Measurements from ENCODE around the gene RAD9A. TPM values are rescaled to one million over a fixed set of nuclear protein-coding genes. Genes with fewer than 3 reads are reported as not detected.

RAD9A gene
- total RNA-seq, 2 donors from 2014 or later = 6.2 to 9.0 TPM

DNA sequence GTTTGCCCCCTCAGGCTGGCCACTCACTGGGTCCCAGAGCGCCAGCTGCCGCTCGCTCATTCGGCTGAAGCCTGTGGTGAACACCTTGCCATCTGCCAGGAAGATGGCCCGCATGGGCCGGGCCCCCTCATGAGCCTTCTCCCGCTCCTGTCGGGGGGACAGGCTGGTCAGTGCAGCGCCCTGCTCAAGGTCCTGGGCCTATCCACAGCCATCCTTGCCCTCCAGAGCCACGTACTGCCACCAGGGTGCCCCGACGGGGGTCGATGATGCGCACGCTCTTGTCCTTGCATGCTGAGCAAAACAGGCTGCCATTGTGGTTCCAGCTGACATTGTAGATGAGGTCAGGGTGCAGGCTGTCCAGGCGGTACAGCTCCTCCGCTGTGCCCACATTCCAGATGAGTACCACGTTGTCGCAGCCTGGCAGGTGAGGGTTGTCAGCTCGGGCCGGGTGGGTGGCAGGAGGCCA, 49.3 kb downstream of the RAD9A start:
- intact Hi-C loops (cut with DNase I) = no loop called here
- ATAC-seq (no peak), DNase-seq (peak; percentile 25)

DNA sequence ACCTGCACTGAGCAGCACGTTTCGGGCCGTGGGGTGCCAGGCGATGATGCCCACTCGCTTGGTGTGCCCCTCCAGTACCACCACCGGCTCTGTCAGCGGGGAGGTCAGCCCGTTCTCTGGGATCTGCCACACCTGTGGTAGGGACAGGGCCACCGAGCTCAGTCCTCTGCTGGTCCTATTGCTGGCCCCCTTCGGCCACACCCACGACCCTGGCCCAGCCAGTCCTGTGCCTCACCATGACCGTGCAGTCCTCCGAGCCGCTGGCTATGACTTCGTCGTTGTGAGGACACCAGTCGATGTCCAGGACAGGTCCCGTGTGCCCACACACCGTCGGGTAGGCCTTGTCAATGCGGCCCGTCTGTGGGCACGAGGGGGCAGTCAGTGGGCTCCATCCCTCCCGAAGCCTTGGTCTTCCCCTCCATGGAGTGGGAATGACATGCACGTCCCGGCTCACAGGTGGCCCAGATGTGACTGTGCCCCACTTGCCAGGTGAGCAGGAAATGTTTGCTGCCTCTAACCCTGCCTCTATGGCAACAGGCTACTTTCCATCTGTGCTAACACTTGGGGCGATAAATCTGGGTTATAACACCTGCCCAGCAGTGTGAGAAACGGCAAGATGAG, 50.1 kb downstream of the RAD9A start:
- DNase-seq (peak; percentile 38), ATAC-seq (no peak)
- intact Hi-C loops (cut with DNase I) = no loop called here

DNA sequence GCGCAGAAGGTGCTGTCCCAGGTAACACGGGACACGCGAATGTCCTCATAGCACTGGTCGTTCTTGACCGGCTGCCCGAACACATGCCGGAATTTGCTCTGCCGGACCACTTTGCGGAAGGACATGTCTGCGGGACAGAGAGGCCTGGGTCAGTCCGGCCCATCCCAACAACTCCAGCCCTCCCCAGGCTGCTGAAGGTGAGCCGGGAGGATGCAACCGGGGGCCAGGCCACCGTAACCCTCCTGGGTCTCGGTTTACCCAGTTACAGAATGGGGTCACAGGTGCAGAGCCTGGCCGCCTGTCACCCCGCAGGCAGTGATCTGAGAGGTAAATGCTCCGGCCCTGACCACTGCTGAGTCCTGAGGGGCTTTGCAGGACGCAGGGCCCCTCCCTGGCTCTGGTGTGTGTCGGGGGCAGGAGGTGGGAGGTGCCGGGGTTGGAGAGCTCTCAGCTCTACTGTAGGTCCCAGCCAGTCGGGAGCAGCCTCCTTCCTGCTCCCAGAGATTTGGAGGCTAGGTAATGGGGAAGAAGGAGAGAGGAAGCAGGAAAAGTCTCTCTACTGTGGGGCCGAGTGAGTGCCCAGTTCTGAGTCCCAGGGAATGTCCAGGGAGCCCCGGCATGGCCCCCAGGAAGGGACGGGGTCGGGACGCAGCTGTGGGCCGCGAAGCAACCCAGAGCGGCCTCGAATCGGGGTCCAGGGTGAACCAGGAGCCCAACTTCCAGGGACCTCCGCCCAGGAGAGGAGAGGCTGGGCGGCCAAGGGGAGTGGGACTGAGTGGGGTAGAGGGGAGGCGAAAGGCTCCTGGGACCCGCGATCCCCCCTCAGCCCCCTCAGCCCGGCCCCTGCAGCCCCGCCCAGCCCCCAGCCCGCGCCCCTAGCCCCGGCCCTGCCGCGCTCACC, 51.0 kb downstream of the RAD9A start:
- ATAC-seq (peak in 1 of 2 donors; percentile 1), DNase-seq (peak; percentile 24)
- intact Hi-C loops (cut with DNase I) = no loop called here

GRCh38 chr11:67445515-67445914, 53.7 kb downstream of the RAD9A start:
- ATAC-seq = no peak
- intact Hi-C loops (cut with DNase I) = no loop called here
- no peak for DNase-seq

Other genes with a start within 250 kb of the RAD9A start
- 10 to 100 TPM; 51.6 to 52.6 TPM for gene GRK2, start 125.5 kb upstream of the RAD9A start, total RNA-seq
- gene ANKRD13D, start 102.7 kb upstream of the RAD9A start, total RNA-seq = 10 to 100 TPM; 22.1 to 22.6 TPM
- gene SSH3, start 88.5 kb upstream of the RAD9A start, total RNA-seq = 10 to 100 TPM; 18.1 to 22.2 TPM
- 10 to 100 TPM; 54.5 to 59.3 TPM for gene POLD4, start 38.4 kb upstream of the RAD9A start, total RNA-seq
- gene CLCF1, start 18.4 kb upstream of the RAD9A start, total RNA-seq = 1 to 10 TPM; 1.1 to 4.6 TPM
- gene PPP1CA, start 9.9 kb downstream of the RAD9A start, total RNA-seq = 10 to 100 TPM; 86.7 to 94.1 TPM
- 1 to 10 TPM; 2.4 to 2.8 TPM for gene TBC1D10C, start 12.1 kb downstream of the RAD9A start, total RNA-seq
- gene CARNS1, start 23.7 kb downstream of the RAD9A start, total RNA-seq = 10 to 100 TPM in 1 of 2 donors, 1 to 10 TPM in 1; 6.6 to 11.9 TPM
- gene RPS6KB2, start 36.5 kb downstream of the RAD9A start, total RNA-seq = 10 to 100 TPM; 25.5 to 31.0 TPM
- 1 to 10 TPM; 1.8 to 4.7 TPM for gene PTPRCAP, start 45.7 kb downstream of the RAD9A start, total RNA-seq
- gene CORO1B, start 51.5 kb downstream of the RAD9A start, total RNA-seq = 10 to 100 TPM; 35.4 to 40.7 TPM
- not detected for gene GPR152, start 60.7 kb downstream of the RAD9A start, total RNA-seq
- 1 to 10 TPM; 1.2 to 1.3 TPM for gene CABP4, start 63.4 kb downstream of the RAD9A start, total RNA-seq
- 10 to 100 TPM; 50.5 to 58.1 TPM for gene TMEM134, start 77.3 kb downstream of the RAD9A start, total RNA-seq
- gene AIP, start 91.0 kb downstream of the RAD9A start, total RNA-seq = 10 to 100 TPM; 50.5 to 51.2 TPM
- 10 to 100 TPM; 27.7 to 34.7 TPM for gene PITPNM1, start 113.4 kb downstream of the RAD9A start, total RNA-seq
- 10 to 100 TPM; 44.8 to 60.9 TPM for gene CDK2AP2, start 116.2 kb downstream of the RAD9A start, total RNA-seq
- not detected for gene CABP2, start 131.5 kb downstream of the RAD9A start, total RNA-seq
- 100 to 1,000 TPM; 314 to 337 TPM for gene GSTP1, start 191.8 kb downstream of the RAD9A start, total RNA-seq
- 100 to 1,000 TPM; 422 to 434 TPM for gene NDUFV1, start 214.9 kb downstream of the RAD9A start, total RNA-seq
- gene NUDT8, start 238.0 kb downstream of the RAD9A start, total RNA-seq = 10 to 100 TPM; 60.1 to 61.7 TPM
- gene TBX10, start 247.8 kb downstream of the RAD9A start, total RNA-seq = not detected